ENCODE results near the gene CTXND1. TPM values are rescaled to one million over a fixed set of nuclear protein-coding genes. Genes with fewer than 3 reads are reported as not detected.
"Not testable (repeated sequence)": the region's sequence is repeated elsewhere in the genome, so short reads cannot be mapped to it uniquely, and the experiment has no call there.

CTXND1 gene
- total RNA-seq: 0.04 TPM

DNA sequence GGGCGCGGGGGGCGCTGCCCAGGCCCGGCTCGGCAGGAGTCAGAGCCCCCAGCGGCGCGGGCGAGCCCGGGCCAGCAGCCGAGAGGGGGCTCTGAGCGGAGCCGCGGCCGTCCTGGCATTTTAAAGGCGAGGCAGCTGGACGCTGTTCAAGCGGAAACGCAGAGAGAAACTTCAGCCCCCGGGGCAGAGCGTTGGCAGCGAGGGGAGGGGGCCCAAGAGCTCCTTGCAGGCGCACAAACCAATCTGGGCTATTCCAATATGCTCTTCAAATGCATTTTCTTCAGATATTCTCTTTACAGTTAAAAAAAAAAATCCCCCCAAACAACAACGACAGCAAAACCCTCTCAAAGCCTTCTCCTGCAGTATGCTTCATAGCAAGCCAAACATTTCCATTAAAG is at the start of gene CTXND1:
Gene CTXND1, minus strand, starts transcription at position 93 of the 398 bp plus-strand sequence. CDS start 50,264 bp downstream, outside the sequence.
- ATAC-seq: no peak

DNA sequence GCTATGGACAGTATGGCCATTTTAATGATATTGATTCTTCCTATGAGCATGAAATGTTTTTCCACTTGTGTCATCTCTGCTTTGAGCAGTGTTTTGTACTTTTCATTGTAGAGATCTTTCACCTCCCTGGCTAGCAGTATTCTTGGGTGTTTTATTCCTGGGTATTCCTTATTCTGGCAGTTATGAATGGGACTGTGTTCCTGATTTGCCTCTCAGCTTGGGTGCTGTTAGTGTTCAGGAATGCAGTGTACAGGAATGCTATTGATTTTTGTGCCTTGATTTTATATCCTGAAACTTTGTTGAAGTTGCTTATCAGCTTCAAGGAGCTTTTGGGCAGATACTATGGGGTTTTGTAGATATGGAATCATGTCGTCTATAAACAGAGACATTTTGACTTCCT is 49.5 kb upstream of the CTXND1 start:
- no peak for ATAC-seq

DNA sequence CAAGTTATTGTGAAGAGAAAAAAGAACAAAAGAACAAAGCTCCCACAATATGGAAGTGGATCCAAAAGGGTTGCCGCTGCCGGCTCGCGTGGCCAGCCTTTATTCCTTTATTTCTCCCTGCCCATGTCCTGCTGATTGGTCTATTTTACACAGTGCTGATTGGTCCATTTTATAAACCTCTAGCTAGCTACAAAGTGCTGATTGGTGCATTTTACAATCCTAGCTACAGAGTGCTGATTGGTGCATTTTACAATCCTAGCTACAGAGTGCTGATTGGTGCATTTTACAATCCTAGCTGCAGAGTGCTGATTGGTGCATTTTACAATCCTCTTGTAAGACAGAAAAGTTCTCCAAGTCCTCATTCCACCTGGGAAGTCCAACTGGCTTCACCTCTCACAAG is 43.8 kb upstream of the CTXND1 start:
- ATAC-seq: not testable (repeated sequence)

DNA sequence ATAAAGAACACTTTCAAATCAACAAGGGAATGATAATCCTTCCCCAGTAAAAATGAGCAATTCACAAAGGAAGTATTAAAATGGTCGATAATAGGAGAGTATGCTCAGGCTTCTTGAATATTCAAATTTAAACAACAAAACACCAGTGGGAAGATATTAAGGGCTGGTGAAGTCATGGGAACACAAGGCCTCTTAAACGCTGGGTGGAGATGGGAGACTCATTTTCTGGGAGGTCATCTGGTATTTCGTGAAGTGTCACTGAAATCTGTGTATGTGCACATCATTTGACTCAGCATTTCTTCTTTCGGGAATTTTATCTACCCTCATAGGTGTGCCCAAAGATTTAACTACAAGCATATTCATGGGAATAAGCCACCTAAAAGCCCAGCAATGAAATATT is 40.1 kb upstream of the CTXND1 start:
- ATAC-seq: no peak

DNA sequence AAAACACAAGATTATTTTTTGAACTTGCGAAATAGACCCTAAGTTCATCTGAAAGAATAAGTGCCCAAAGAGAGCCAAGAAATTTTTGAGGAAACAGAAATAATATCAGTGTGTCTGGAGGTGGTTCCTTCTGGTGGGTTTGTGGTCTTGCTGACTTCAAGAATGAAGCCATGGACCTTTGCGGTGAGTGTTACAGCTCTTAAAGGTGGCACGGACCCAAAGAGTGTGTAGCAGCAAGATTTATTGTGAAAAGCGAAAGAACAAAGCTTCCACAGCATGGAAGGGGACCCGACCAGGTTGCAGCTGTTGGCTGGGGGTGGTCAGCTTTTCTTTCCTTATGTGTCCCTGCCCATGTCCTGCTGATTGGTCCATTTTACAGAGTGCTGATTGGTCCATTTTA is 38.9 kb upstream of the CTXND1 start:
- not testable (repeated sequence) for ATAC-seq

DNA sequence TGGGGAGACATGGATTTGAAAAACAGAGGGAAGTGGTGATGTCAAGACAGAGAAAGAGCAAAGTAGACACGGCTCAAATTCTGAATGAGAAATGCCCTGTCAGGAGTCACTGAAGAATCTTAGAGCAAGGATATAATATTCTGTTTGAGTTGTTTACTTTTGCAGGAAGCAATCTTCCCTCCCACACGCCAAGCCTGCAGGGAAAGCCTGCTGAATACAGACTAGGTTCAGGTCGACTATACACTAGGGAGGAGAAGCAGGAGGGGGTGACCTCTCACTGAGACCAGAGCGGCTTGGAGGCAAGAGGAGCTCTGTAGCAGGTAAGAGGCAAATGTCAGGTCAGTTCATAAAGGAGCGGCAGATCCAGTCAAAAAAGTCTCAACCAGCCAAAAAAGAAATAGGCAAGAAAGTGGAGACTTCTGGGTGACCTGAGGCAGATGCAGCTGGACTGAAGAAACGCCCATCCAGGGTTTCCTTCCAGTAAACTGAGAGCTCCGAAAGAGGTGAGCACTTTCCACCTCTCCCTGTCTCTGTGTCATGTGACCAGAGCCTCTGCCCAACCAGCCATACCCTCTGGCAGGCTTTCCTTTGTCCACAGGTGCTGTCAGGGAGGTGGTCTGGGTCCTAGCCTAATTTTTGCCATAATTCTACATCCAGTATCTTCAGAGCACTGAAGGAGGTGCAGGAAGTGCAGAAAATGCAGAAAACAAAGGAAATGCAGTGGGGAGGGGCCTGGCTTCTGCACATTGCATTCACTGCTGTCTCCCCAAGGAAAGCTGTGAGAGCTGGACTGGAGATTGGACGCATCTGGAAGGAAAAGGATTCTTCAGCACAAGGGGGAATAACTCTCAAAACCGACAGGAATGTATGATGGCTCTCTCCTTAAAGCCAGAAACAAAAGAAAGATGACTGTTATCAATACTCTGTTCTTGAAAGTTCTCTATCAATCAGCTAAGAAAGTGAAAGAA is 37.8 kb upstream of the CTXND1 start:
- no peak for ATAC-seq

DNA sequence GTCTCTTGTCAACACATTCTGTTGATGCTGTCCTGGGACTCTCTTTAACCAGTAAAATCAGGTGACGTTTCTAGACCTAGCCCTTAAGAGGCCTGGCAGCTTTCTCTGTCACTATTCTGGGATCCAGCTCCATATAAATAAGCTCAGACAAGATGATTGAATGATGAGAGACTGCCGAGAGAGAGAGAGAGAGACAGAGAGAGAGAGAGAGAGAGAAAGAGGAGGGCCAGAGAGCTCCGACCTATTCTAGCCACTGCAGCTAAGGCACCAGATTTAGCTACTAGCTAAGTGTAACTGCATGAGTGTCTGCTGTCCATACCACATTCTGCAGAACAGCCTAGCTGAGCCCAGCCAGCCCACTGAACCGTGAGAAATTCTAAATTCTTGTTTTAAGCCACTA is 36.1 kb upstream of the CTXND1 start:
- ATAC-seq: no peak

DNA sequence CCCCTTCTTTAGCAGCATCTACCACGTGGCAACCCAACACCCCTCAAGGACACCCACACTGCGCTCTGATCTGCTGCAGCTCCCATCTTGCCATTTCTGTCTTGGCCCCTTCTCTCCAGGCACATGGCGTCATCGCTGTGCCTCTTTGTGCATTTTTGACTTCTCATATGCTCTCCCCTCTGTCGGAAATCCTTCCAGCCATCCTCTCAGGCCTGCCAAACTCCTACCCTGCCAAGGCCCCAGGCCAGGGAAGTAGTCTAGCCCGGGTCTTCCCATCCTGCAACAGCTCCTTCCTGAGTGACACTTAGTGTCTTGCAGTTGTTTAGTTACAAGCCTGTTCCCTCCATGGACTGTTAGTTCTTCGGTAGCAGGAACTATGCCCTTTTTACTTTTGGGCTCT is 34.0 kb upstream of the CTXND1 start:
- no peak for ATAC-seq

DNA sequence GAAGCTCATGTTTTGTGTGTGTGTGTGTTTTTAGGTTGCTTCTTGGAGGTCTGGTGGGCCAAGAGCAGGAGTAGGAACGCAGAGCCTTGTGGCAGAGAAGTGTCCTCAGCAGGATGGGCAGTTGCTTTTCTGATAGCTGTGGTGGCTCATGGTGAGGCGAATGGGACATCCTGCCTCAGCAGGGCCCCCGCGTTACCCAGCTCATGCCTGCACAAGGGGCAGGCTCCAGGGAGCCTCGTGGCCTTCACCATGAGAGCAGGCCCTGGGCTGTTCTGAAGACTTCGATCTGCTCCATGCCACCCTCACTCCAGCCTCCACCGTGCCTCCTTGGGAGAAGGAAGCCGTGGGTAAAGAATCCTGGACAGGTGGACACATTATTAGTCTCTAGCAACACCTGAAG is 33.4 kb upstream of the CTXND1 start:
- ATAC-seq: no peak

DNA sequence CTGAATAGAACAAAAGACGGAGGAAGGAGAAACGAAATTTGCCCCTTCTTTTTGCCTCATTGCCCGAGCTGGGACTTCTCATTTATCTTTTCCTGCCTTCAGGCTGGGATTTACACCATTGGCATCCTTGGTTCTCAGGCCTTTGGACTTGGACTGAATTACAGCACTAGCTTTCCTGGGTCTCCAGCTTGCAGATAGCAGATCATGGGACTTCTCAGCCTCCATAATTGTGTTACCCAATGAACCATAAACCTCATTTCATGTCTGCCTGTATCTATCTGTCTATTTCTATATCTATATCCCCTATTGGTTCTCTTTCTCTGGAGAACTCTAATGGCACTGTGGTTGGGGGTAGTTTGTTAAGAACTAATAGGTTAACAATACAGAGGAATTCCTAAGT is 31.5 kb upstream of the CTXND1 start:
- no peak for ATAC-seq

DNA sequence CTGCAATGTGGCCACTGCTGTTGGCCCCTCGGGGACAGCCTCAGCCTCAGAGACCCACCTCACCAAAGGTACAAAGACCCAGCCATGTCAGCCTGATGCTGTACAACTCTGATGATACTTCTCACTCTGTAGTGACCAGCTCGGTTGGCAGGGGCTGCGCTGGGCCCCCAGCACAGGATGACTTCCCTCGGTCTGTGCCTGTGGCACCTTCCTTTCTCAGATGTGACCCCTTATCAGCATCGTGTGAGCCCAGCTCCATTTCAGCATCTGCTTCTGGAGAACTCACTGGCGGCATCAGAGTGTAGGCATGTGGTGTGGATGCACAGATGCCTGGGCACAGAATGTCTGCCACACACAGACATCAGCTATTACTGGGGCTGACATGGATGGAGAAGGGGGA is 25.1 kb upstream of the CTXND1 start:
- no peak for ATAC-seq

DNA sequence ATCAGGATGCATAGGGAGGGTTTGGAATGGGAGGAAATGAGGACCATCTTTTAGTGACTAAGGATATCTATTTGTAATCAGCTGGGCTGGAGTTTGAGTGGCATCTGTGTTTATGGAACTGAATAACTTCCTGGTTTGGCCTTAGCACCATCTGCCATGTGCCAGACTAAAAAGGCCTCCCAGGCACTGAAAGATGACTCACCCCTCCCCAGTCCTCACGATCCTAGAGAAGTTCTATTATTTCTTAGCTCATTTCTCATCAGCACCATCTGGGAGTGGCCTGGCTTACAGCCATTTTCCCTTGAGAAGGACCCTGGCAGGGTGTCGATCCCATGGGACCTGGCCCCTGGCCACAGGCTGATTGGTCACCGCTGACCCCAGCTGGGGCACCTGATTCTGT is 23.9 kb upstream of the CTXND1 start:
- no peak for ATAC-seq

DNA sequence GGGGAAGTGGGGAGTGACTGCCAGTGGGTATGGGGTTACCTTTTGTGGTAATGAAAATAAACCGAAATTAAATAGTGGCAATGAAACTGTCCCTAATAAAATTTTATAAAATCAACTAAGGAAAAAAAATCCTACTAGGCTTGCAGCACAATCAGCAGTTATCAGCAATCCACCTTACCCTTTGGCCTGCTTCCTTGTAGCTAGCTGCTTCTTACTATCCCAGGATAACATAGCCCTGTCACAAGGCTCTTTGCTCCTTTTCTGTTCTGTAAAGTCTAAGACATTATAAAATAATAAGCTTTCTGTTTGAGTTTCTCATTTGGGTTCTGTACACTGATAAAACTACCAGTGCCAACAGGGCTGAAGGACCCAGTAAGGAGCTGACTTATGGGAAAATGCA is 23.0 kb upstream of the CTXND1 start:
- ATAC-seq: no peak

DNA sequence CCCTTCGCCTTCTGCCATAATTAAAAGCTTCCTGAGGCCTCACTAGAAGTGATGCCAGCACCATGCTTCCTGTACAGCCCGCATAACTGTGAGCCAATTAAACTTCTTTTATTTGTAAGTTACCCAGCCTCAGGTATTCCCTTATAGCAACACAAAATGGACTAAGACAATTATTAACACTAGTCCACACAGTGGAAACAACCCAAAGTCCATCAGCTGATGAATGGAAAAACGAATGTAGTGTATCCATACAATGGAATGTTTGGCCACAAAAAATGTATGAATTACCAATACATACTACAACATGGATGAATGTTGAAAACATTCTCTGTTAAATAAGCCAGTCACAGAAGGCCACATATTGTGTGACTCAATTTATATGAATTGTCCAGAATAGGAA is 22.5 kb upstream of the CTXND1 start:
- no peak for ATAC-seq

DNA sequence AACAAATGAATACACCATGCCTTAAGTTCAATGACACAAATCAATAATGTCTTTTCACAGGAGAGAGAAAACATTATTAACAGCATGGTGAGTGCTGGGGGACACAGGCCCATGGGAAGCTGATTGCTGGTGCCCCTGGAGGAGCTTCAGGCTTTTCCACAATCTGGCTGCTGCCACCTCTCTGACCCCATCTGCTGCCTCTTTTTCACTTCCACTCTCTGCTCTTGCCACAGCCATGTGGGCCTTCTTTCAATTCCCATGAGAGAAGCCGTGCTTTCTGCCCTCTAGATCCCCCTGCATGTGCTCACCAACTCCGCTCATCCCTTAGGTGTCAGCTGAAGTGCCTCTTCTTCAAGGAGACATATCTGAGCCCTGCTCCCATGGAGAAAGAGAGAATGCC is 21.0 kb upstream of the CTXND1 start:
- ATAC-seq: no peak

DNA sequence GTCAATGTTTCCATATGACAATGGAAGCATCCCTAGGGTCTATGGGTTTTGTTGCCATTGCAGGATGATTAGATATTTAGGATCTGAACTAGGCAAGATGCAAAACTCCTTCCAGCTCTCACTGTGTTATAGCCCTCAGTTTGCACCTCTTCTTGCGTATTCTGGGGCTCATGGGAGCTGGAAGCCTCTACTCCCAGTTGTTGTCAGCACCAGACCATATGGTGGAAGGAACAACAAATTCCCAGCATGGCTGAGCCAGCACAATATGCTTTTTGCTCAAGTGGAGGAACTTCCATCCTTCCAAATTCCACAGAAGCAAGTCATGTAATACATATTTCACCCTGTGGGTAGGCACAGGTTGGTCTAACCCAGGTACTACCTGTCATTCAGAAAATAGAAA is 18.5 kb upstream of the CTXND1 start:
- ATAC-seq: no peak

DNA sequence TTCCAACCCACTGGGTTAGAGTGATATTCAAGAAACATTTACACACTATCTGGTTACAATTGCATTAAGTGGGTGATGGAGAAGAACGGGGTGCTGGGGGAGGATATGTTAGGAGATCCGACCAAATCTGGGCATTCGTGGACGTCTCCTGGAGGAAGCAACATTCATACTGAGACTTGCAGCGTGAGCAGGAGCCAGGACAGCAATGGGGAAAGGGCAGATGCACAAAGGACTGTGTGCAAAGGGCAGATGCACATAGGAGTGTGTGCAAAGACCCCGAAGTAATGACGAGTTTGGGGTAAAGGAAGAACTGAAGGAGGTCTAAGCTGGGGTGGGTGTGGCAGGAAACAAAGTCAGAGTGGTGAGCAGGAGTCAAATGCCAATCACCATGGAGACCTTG is 16.1 kb upstream of the CTXND1 start:
- no peak for ATAC-seq

DNA sequence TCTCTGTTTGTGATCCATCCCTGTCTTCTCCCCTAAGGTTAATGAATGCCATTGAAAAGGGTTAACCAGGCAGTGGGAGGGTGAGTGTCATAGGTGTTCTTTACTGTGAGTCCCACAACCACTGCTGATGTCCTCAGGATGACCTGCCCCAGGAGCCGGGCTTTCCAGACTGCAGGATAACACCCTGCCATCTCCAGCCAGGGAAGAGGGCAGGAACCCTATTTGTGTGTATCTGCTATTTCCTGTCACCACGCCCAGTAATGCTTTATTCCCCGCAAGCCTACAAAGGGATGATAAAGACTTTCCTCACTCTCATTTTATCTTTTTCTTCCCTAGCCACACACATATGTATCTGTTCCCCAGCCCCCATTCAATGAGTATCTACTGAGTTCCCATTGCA is 15.6 kb upstream of the CTXND1 start:
- no peak for ATAC-seq

DNA sequence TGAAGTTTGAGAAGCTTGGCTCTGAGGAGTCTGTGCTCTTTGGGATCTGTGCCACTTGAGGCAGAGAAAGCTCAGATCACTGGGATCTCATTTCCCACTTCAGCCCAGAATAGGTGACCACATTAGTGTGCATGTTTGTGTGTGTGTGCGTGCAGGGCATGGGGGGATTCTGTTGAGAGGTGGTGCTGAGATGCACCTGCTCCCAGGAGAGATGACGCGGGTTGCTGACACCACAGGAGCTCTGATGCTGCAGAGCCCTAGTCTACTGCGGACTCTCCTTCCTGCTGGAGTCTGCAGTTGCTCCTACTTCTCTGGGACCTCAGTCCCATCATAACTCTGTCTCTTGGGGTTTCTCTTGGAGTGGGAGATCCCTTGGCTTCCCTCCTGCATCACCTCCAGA is 14.7 kb upstream of the CTXND1 start:
- no peak for ATAC-seq

DNA sequence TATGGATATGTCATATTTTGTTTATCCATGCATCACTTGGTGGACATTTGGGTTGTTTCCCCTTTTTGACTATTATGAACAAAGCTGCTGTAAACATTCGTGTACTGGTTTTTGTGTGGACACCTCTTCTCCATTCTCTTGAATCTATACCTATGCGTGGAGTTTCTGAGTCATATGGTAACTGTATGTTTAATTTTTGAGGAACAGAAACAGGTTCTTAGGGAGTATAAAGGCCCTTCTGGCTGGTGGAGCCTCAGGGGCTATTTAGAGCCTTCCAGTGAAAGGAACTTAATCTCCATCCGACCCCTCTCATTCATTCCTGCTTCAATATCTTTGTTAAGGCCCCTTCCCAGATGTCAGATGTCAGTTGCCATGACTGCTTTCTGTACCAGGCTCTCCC is 14.1 kb upstream of the CTXND1 start:
- no peak for ATAC-seq

DNA sequence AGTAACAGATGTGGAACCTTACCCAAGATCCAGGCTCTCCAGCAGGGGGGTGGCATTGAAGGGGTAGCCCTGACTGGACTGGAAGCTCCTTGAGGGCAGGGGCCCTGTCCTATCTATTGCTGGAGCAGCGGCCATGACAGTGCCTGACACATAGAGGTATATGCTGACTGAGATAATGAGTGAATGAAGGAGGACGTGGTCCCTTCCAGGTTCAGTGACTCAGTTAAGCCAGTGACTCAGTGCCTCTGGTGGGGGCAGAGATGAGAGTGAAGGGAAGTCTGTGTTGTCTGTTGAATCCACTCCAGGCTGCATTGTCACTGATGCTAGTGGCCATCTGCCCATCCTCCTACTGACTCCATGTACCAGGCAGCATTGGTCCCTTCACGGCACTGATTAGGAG is 13.0 kb upstream of the CTXND1 start:
- ATAC-seq: no peak

DNA sequence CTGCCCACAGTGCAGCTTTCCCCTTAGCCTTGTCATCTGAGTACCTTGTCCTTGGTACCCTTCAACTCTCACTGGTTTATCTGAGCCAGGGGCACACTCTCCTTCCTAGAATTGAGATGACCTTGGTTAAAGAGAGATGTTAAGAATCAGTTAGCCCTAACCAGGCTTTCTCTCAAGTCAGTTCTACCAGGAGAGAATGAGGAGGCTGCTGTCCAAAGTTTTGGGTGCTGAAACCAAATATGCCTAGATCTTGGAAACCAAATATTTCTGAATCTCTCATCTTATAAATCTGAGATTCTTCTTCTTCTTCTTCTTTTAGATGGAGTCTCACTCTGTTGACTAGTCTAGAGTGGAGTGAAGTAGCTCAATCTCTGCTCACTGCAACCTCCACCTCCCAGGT is 12.0 kb upstream of the CTXND1 start:
- ATAC-seq: no peak

DNA sequence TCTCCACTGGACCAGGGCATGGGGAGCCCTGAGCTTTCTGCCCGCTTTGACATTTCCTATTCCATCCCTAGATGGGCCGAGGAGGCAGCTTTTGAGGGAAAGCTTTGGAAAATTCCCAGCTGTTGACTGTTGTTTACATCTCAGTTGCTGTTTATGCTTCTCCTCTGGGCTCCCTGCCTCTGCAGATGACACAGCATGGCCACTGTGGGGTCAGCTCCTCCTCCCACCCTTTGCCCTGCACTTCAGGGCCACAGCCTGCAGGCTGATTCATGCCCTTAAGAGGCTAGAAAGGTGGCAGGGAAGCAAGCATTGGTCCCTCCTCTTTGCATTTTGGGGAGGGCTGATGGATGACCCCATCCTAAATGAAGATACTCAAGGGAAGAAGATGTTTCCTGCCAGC is 8.5 kb upstream of the CTXND1 start:
- no peak for ATAC-seq

DNA sequence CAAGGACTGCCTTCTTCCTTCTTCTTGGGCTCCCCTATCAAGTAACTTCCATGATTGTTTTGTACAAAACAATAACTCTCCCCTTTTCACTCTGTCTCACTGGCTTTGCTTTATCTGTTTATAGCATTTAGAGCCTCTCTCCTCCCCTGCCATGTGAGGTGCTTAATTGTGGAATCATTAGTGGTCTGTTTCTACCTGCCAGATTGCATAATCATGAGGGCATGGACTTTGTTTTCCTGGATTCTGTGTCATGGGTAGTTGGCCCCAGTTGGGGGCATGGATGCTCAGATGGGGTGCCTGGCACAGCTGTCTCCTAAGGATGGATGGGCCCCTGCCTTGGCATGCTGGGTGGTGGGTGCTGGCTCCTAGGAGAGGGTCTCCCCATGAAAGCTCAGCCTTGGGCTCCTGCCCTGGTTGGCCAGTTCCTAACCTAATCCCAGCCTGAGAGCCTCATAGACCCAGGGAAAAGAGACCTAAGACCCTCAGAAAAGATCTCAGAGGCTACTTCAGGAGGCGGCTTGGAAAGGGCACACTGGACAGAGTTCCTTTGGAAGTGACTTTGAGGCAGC is 8.0 kb upstream of the CTXND1 start:
- ATAC-seq: no peak

Data from esophagus mucosa (tissue), 1 donor.